GM13976 (cell line): ENCODE measurements around the gene ZCCHC8.
"Not testable (repeated sequence)": the region's sequence is repeated elsewhere in the genome, so short reads cannot be mapped to it uniquely, and the experiment has no call there.

Experiments used
- DNase-seq: peaks from one replicate; pipeline ENCODE4 v3.0.0; 2012; ENCODE audit warnings: low spot score
- CTCF ChIP-seq: IDR thresholded peaks from 2 replicates; pipeline ENCODE4 v1.5.1; 2012; ENCODE audit warnings: borderline replicate concordance, mild to moderate bottlenecking; ENCODE audit not compliant: insufficient read depth; ENCODE audit errors: extremely low read depth, missing control alignments, control extremely low read depth
- in situ Hi-C: fragments of 300-500 bp; cut with MboI; formaldehyde crosslinking; loops from one replicate; pipeline ENCODE4 v1.12.0; 2022; ENCODE audit warnings: low sequenced_read_pairs, mixed read lengths, inconsistent platforms; ENCODE audit not compliant: unreplicated experiment

Gene ZCCHC8

GRCh38 chr12:122458105-122459035 lies 42.4 kb downstream of the ZCCHC8 start:
- TF ChIP-seq CTCF = no peak
- no peak for DNase-seq
- in situ Hi-C loops = no loop called here

GRCh38 chr12:122457627-122458026 lies 43.1 kb downstream of the ZCCHC8 start:
- in situ Hi-C loops = no loop called here
- TF ChIP-seq CTCF = no peak
- DNase-seq = no peak

GRCh38 chr12:122454739-122455138 lies 46.0 kb downstream of the ZCCHC8 start:
- TF ChIP-seq CTCF = no peak
- no peak for DNase-seq
- in situ Hi-C loops = no loop called here

- DNase-seq = no peak
- in situ Hi-C loops = no loop called here
- no peak for TF ChIP-seq CTCF
Observed at GRCh38 chr12:122454250-122454721, 46.4 kb downstream of the ZCCHC8 start.

- in situ Hi-C loops = no loop called here
Observed at GRCh38 chr12:122452701-122453285, 47.9 kb downstream of the ZCCHC8 start.

GRCh38 chr12:122449317-122449716 lies 51.4 kb downstream of the ZCCHC8 start:
- no peak for DNase-seq
- TF ChIP-seq CTCF = no peak
- in situ Hi-C loops = no loop called here

More at GRCh38 chr12:122452701-122453285, 47.9 kb downstream of the ZCCHC8 start:
- no peak for DNase-seq
- no peak for TF ChIP-seq CTCF

GRCh38 chr12:122447825-122448224 lies 52.9 kb downstream of the ZCCHC8 start:
- in situ Hi-C loops, DNase-seq: not testable (repeated sequence)

- DNase-seq, in situ Hi-C loops: not testable (repeated sequence)
Observed at GRCh38 chr12:122446390-122446789, 54.3 kb downstream of the ZCCHC8 start.

GRCh38 chr12:122444071-122444470 lies 56.7 kb downstream of the ZCCHC8 start:
- in situ Hi-C loops = not testable (repeated sequence)

GRCh38 chr12:122438822-122439221 lies 61.9 kb downstream of the ZCCHC8 start:
- not testable (repeated sequence) for DNase-seq

More at GRCh38 chr12:122444071-122444470, 56.7 kb downstream of the ZCCHC8 start:
- not testable (repeated sequence) for DNase-seq

More at GRCh38 chr12:122438822-122439221, 61.9 kb downstream of the ZCCHC8 start:
- in situ Hi-C loops = not testable (repeated sequence)
